ENCODE data around the gene TSHZ2. TPM values are rescaled to one million over a fixed set of nuclear protein-coding genes. Genes with fewer than 3 reads are reported as not detected.

Gene TSHZ2
- total and polyA plus RNA-seq, 2 experiments from 2014 or later, result 1.1 to 5.2 TPM

DNA sequence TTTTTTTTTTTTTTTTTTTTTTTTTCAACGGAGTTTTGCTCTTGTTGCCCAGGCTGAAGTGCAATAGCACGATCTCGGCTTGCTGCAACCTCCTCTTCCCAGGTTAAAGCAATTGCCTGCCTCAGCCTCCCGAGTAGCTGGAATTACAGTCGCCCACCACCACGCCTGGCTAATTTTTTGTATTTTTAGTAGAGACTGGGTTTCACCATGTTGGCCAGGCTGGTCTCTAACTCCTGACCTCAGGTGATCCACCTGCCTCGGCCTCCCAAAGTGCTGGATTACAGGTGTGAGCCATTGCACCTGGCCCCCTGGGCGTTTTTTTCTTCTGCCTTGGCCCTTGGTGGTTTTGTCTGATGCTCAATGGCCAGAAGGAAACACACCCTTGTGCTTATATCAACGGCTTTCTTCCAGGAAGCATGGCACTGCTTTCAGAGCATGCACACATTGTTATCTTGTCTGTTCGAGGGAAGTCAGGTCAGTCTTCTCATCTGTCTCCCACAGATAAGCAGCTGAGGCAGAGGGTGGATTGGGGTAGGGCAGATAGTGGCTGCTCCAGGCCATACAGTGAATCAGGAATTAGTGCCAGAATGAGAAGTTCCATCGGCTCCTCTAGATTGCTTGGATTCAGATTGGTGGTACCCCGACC is 203.1 kb downstream of the TSHZ2 start:
- Histone ChIP-seq H3K27me3 (no peaks in the 10 kb centered on the region), H2AFZ (no peak overlapping the region), H4K20me1 (ENCODE audit: insufficient read depth, poor library complexity, severe bottlenecking) (no peaks in the 10 kb centered on the region), H3K4me1 (ENCODE audit: insufficient read depth) (no peaks in the 10 kb centered on the region), H3K4me3 (no peak overlapping the region), H3K36me3 (replicated peaks; ENCODE audit: insufficient read depth, low read depth) (no peaks in the 10 kb centered on the region), H3K79me2 (no peaks in the 10 kb centered on the region), H3K9me3 (ENCODE audit: low read depth) (no peaks in the 10 kb centered on the region), H3K9me2 (replicated peaks; ENCODE audit: insufficient read depth) (no peaks in the 10 kb centered on the region), H3K4me2 (no peak overlapping the region), H3K27ac (no peak overlapping the region)
- DNase-seq (ENCODE audit: low spot score), result no peak
- TF ChIP-seq CTCF (IDR thresholded peaks at IDR 0.05; ENCODE audit: poor library complexity) (no peak), EZH2phosphoT487 (IDR thresholded peaks at IDR 0.05; ENCODE audit: low read depth, severe bottlenecking, unreplicated experiment) (no peak), EZH2 (IDR thresholded peaks at IDR 0.05; ENCODE audit: borderline replicate concordance) (no peak)
- WGBS (ENCODE audit: low lambda C conversion rate, missing lambda C conversion rate), result 80% methylated on average over 12 of the region's 12 CpGs

DNA sequence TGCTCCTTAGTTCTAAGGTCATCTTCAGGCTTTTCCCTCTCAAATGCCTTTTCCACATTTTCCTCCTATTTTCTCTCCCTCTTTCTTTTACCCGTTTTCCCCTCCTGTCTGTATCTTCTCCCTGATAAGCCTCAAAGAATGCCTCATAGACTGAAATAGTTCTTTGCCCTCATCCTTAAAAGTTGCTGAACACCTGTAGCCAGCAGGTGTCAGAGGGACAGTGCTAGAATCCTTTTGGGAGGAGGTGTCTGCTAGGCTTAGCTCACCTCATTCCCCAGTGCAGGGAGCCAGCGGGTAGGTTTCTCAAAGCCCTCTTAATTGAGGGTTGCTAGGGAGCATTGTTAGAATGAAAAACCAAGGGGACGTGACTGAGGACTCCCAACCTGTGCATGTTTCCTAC is 204.0 kb downstream of the TSHZ2 start:
- DNase-seq (ENCODE audit: low spot score), result no peak
- Histone ChIP-seq H3K4me1 (ENCODE audit: insufficient read depth) (no peaks in the 10 kb centered on the region), H3K27ac (no peak overlapping the region), H3K27me3 (no peaks in the 10 kb centered on the region), H3K9me3 (ENCODE audit: low read depth) (no peaks in the 10 kb centered on the region), H3K36me3 (replicated peaks; ENCODE audit: insufficient read depth, low read depth) (no peaks in the 10 kb centered on the region), H2AFZ (no peak overlapping the region), H4K20me1 (ENCODE audit: insufficient read depth, poor library complexity, severe bottlenecking) (no peaks in the 10 kb centered on the region), H3K4me3 (no peak overlapping the region), H3K79me2 (no peaks in the 10 kb centered on the region), H3K4me2 (no peak overlapping the region), H3K9me2 (replicated peaks; ENCODE audit: insufficient read depth) (no peaks in the 10 kb centered on the region)
- 37% methylated on average over 3 of the region's 3 CpGs for WGBS (ENCODE audit: low lambda C conversion rate, missing lambda C conversion rate)
- TF ChIP-seq EZH2phosphoT487 (IDR thresholded peaks at IDR 0.05; ENCODE audit: low read depth, severe bottlenecking, unreplicated experiment), result no peak
- TF ChIP-seq EZH2 (IDR thresholded peaks at IDR 0.05; ENCODE audit: borderline replicate concordance), result no peak
- TF ChIP-seq CTCF (IDR thresholded peaks at IDR 0.05; ENCODE audit: poor library complexity), result no peak

DNA sequence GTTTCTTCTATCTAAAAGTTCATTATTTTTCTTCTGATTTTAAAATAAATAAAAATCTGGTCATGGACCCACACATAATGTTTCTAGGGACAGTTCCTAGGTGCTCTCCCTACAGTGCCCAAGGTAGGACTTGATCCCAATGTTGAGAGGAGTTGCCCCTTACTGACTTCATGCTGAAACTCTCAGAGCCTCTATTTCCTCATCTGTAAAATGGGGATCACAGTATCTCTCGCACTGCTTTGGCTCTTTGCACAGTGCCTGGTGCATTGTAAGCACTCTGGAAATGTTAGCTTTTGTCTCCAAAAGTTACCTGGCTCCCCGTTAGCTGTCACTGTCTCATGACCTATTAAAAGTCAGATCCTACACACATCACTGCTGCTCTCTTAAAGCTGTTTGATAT is 205.5 kb downstream of the TSHZ2 start:
- Histone ChIP-seq H3K27ac (no peak overlapping the region), H4K20me1 (ENCODE audit: insufficient read depth, poor library complexity, severe bottlenecking) (no peaks in the 10 kb centered on the region), H3K79me2 (no peaks in the 10 kb centered on the region), H3K4me2 (no peak overlapping the region), H3K9me2 (replicated peaks; ENCODE audit: insufficient read depth) (no peaks in the 10 kb centered on the region), H3K4me1 (ENCODE audit: insufficient read depth) (no peaks in the 10 kb centered on the region), H3K36me3 (replicated peaks; ENCODE audit: insufficient read depth, low read depth) (no peaks in the 10 kb centered on the region), H3K9me3 (ENCODE audit: low read depth) (no peaks in the 10 kb centered on the region), H2AFZ (no peak overlapping the region), H3K4me3 (no peak overlapping the region), H3K27me3 (no peaks in the 10 kb centered on the region)
- DNase-seq (ENCODE audit: low spot score), result no peak
- 87% methylated on average over 2 of the region's 2 CpGs for WGBS (ENCODE audit: low lambda C conversion rate, missing lambda C conversion rate)
- TF ChIP-seq CTCF (IDR thresholded peaks at IDR 0.05; ENCODE audit: poor library complexity) (no peak), EZH2phosphoT487 (IDR thresholded peaks at IDR 0.05; ENCODE audit: low read depth, severe bottlenecking, unreplicated experiment) (no peak), EZH2 (IDR thresholded peaks at IDR 0.05; ENCODE audit: borderline replicate concordance) (no peak)
